ENCODE measurements around the gene MYMK.

The MYMK gene

GRCh38 chr9:133493428-133493827, 31.3 kb downstream of the MYMK start:
- TF ChIP-seq ZNF8 (CRISPR knock-in tag; IDR thresholded peaks at IDR 0.05) (no peak), TCF4 (CRISPR knock-in tag; IDR thresholded peaks at IDR 0.05; ENCODE audit: borderline replicate concordance) (no peak), CREB5 (CRISPR knock-in tag; IDR thresholded peaks at IDR 0.05; ENCODE audit: low read depth) (no peak), ZFP30 (CRISPR knock-in tag; IDR thresholded peaks at IDR 0.05) (no peak), ZC3H10 (CRISPR knock-in tag; IDR thresholded peaks at IDR 0.05) (no peak), ESRRG (CRISPR knock-in tag; IDR thresholded peaks at IDR 0.05) (no peak), TOX (CRISPR knock-in tag; IDR thresholded peaks at IDR 0.05; ENCODE audit: borderline replicate concordance) (no peak), OSR1 (CRISPR knock-in tag; IDR thresholded peaks at IDR 0.05) (no peak), BACH2 (CRISPR knock-in tag; IDR thresholded peaks at IDR 0.05; ENCODE audit: borderline replicate concordance) (no peak), PPARA (CRISPR knock-in tag; IDR thresholded peaks at IDR 0.05; ENCODE audit: borderline replicate concordance) (no peak), POU6F1 (CRISPR knock-in tag; IDR thresholded peaks at IDR 0.05; ENCODE audit: borderline replicate concordance, low read depth) (no peak), GLIS3 (CRISPR knock-in tag; IDR thresholded peaks at IDR 0.05) (no peak)
- no peak for ATAC-seq

- TF ChIP-seq POU6F1 (CRISPR knock-in tag; IDR thresholded peaks at IDR 0.05; ENCODE audit: borderline replicate concordance, low read depth) (no peak), PATZ1 (CRISPR knock-in tag; IDR thresholded peaks at IDR 0.05; ENCODE audit: borderline replicate concordance) (no peak), ZC3H10 (CRISPR knock-in tag; IDR thresholded peaks at IDR 0.05) (no peak), ZNF70 (CRISPR knock-in tag; IDR thresholded peaks at IDR 0.05) (no peak), ZFP3 (CRISPR knock-in tag; IDR thresholded peaks at IDR 0.05) (no peak), TOX (CRISPR knock-in tag; IDR thresholded peaks at IDR 0.05; ENCODE audit: borderline replicate concordance) (no peak), PPARA (CRISPR knock-in tag; IDR thresholded peaks at IDR 0.05; ENCODE audit: borderline replicate concordance) (no peak), ZNF8 (CRISPR knock-in tag; IDR thresholded peaks at IDR 0.05) (no peak), ZNF565 (CRISPR knock-in tag; conservative IDR thresholded peaks at IDR 0.05; ENCODE audit: low read depth) (no peak), ISL1 (CRISPR knock-in tag; IDR thresholded peaks at IDR 0.05) (no peak), CREB5 (CRISPR knock-in tag; IDR thresholded peaks at IDR 0.05; ENCODE audit: low read depth) (no peak), CSRNP3 (CRISPR knock-in tag; IDR thresholded peaks at IDR 0.05) (no peak), ZFP30 (CRISPR knock-in tag; IDR thresholded peaks at IDR 0.05) (no peak), SNAI2 (CRISPR knock-in tag; IDR thresholded peaks at IDR 0.05) (no peak), ESRRG (CRISPR knock-in tag; IDR thresholded peaks at IDR 0.05) (no peak), GLIS3 (CRISPR knock-in tag; IDR thresholded peaks at IDR 0.05) (no peak)
- peak; percentile 13; the same call in 2 of the 3 replicates for ATAC-seq
Observed at GRCh38 chr9:133492061-133493021, 32.4 kb downstream of the MYMK start.

GRCh38 chr9:133491656-133491925, 33.2 kb downstream of the MYMK start:
- no peak for ATAC-seq

More at GRCh38 chr9:133491656-133491925, 33.2 kb downstream of the MYMK start:
- no peak for TF ChIP-seq ESRRG (CRISPR knock-in tag; IDR thresholded peaks at IDR 0.05)
- TF ChIP-seq POU6F1 (CRISPR knock-in tag; IDR thresholded peaks at IDR 0.05; ENCODE audit: borderline replicate concordance, low read depth): no peak
- no peak for TF ChIP-seq ZNF70 (CRISPR knock-in tag; IDR thresholded peaks at IDR 0.05)
- TF ChIP-seq CREB5 (CRISPR knock-in tag; IDR thresholded peaks at IDR 0.05; ENCODE audit: low read depth): no peak
- no peak for TF ChIP-seq CSDC2 (CRISPR knock-in tag; IDR thresholded peaks at IDR 0.05)
- no peak for TF ChIP-seq ARNTL (CRISPR knock-in tag; IDR thresholded peaks at IDR 0.05; ENCODE audit: borderline replicate concordance, low read depth)
- TF ChIP-seq OSR1 (CRISPR knock-in tag; IDR thresholded peaks at IDR 0.05): no peak
- TF ChIP-seq GLIS3 (CRISPR knock-in tag; IDR thresholded peaks at IDR 0.05): no peak
- TF ChIP-seq ZFP3 (CRISPR knock-in tag; IDR thresholded peaks at IDR 0.05): no peak

Measured in SK-N-SH treated with all-trans-retinoic acid at 6 μM for 48 hours (cell line).